GM13976 (cell line): ENCODE measurements around the gene COLEC12.
A peak's percentile ranks its signal among the peaks of the same experiment; 100 is the strongest.

Source experiments
- DNase-seq: peaks from one replicate; pipeline ENCODE4 v3.0.0; 2012; ENCODE audit warnings: low spot score
- in situ Hi-C: fragments of 300-500 bp; cut with MboI; formaldehyde crosslinking; loops from one replicate; pipeline ENCODE4 v1.12.0; 2022; ENCODE audit warnings: low sequenced_read_pairs, mixed read lengths, inconsistent platforms; ENCODE audit not compliant: unreplicated experiment
- TF ChIP-seq, protein P1 (sequence below): IDR thresholded peaks from 2 replicates; pipeline ENCODE4 v1.5.1; 2012; ENCODE audit warnings: borderline replicate concordance, mild to moderate bottlenecking; ENCODE audit not compliant: insufficient read depth; ENCODE audit errors: extremely low read depth, missing control alignments, control extremely low read depth

Gene COLEC12

GRCh38 chr18:273525-273924 is 227.0 kb downstream of the COLEC12 start:
- TF ChIP-seq, protein P1, sequence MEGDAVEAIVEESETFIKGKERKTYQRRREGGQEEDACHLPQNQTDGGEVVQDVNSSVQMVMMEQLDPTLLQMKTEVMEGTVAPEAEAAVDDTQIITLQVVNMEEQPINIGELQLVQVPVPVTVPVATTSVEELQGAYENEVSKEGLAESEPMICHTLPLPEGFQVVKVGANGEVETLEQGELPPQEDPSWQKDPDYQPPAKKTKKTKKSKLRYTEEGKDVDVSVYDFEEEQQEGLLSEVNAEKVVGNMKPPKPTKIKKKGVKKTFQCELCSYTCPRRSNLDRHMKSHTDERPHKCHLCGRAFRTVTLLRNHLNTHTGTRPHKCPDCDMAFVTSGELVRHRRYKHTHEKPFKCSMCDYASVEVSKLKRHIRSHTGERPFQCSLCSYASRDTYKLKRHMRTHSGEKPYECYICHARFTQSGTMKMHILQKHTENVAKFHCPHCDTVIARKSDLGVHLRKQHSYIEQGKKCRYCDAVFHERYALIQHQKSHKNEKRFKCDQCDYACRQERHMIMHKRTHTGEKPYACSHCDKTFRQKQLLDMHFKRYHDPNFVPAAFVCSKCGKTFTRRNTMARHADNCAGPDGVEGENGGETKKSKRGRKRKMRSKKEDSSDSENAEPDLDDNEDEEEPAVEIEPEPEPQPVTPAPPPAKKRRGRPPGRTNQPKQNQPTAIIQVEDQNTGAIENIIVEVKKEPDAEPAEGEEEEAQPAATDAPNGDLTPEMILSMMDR, result no peak
- no peak for DNase-seq
- in situ Hi-C loops, result no loop called here

GRCh38 chr18:272650-273049 is 227.9 kb downstream of the COLEC12 start:
- no peak for DNase-seq
- TF ChIP-seq, protein P1, result no peak
- in situ Hi-C loops, result no loop called here

DNA sequence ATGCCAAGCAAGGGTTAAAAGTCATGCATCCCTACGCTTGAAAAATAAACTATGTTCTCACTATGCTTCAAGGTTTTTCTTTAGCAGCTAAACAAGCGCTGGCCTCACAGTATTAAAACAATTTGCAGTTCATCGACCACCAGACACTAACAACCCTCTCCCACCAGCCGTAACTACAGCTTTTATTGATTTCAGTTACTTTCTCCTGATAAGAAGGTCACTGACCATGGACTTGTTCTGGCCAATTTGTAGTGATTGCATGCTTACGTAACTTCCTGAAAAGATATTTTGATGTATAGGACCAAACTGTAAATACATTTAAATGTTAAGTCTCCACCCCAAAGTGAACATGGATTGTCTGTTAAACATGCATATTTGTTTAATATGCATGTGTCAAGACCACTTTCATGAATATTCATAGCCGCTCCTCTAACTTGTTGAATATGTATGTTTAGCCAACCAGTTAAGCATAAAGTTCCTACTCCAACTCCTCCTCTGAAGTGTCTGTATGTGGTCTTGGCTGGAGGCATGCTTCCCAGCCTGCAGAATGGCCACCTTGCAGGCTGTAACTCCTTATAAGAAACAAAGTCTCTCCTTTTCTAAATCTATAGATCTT is 230.9 kb downstream of the COLEC12 start:
- no peak for DNase-seq
- in situ Hi-C loops, result no loop called here
- TF ChIP-seq, protein P1, result no peak

DNA sequence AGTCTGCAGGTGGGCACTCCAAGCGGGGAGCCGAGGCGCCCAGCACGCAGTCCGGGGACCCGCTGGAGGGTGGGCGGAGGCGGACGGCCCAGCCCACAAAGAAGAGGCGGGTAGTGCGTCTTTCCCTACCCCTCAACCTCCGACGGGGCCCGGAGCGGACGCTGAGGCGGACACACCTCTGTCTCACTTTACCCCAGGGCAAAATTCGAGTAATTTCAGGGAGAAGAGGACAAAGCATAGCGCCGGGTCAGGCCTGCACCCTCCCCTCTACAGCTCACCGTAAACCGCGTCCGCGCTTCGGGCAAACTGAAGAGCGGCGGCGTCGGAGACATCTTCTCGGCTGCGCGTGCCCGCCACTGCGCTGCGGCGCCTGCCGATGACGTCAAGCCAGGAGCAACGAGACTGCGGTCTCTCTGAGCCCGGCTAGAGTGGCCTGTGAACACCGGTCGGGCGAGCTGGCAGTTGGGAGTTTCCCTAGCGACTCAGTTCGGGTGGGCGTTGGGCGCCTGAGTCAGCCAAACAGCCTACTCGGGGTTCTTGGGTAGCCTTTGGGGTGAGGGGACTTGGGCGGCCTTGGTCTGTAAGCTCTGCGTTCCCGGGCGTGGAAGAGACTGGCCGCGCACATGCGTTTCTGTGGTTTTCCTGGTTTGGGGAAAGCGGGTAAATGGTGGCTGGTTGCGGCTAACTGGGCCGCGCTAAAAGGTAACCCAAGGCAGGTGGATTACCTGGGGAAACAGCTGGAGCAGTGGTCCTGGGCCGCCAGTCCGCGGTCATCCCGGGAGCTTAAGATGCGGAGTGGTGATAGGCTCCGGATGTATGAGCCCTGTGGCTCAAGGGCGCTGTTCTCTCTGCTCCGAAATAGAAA is 232.6 kb downstream of the COLEC12 start, which contains the start of gene THOC1:
Gene THOC1, minus strand, starts transcription at position 360 of the 865 bp plus-strand sequence. Its CDS starts 28 bp downstream, at position 332.
- in situ Hi-C loops, result no loop called here
- TF ChIP-seq, protein P1, result no peak
- peak; percentile 96 for DNase-seq

DNA sequence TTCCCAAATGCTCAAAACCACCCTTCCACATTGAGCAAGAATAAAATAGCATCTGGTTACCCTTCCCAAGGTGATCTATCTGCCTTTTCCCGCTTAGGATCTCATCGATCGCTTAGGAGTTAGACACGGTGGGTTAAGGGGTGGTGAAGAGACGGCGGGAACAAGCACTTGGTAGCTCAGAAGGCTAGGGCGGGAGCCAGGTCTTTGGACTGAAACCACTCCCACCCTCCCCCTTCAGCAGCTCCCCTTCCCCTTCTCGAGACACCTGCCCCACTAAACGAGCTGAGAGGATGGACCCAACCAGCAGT is 233.2 kb downstream of the COLEC12 start:
- TF ChIP-seq, protein P1, result no peak
- in situ Hi-C loops, result no loop called here
- no peak for DNase-seq
